Keratinocyte (primary cell): ENCODE data around the gene ATOX1.

Experiments used
- CTCF ChIP-seq, 3 experiments: IDR thresholded peaks in 1 of 3; conservative IDR thresholded peaks in 1 of 3; optimal IDR thresholded peaks in 1 of 3; 2 replicates in 2 of 3; 3 replicates in 1 of 3; pipeline versions ENCODE3 to v1.5.1; 2011; ENCODE audit warnings: low read length in 3 of 3, mild to moderate bottlenecking in 3 of 3, moderate library complexity in 2 of 3, control low read depth in 1 of 3, inconsistent platforms in 1 of 3; ENCODE audit not compliant: insufficient read depth in 2 of 3; ENCODE audit errors: extremely low read depth in 1 of 3
- EZH2 ChIP-seq: IDR thresholded peaks from one replicate; pipeline ENCODE4 v1.6.1; 2012; ENCODE audit warnings: inconsistent platforms, mild to moderate bottlenecking, low read length, moderate library complexity

GRCh38 chr5:151709109-151709735 lies 49.2 kb downstream of the ATOX1 start:
- TF ChIP-seq CTCF (optimal IDR thresholded peaks at IDR 0.05 in 1 of 3, IDR thresholded peaks at IDR 0.05 in 1 of 3, conservative IDR thresholded peaks at IDR 0.05 in 1 of 3; ENCODE audit: extremely low read depth in 1 of 3, insufficient read depth in 2 of 3, low read length in 3 of 3) (no peak), EZH2 (no peak)
